ENCODE measurements around the gene NAT8. TPM values are rescaled to one million over a fixed set of nuclear protein-coding genes. Genes with fewer than 3 reads are reported as not detected.
"Not testable (repeated sequence)": the region's sequence is repeated elsewhere in the genome, so short reads cannot be mapped to it uniquely, and the experiment has no call there.

NAT8 gene
- total and polyA plus RNA-seq, 2 donors (not counting 1 experiment from before 2014, with no cell fraction given), result not detected

DNA sequence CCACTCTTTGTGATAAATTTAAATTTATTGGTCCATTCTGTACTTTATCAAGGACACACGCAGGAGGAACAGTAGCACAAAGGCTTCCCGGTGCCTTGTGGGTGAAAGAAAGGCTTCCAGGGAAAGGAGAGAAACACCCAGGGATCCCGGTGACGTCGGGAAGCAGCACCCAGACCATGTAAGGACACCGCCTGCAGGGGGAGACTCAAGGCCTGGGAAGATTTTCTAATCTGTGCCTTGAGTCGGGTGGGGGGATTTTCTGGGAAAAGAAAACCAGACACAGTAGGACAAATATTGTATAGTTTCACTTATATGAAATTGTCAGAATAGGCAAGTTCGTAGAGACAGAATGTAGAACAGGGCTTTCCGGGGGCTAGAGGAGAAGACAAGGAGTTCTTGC is 17.6 kb downstream of the NAT8 start:
- H3K36me3 ChIP-seq (ENCODE audit: control insufficient read depth, insufficient read depth, low read length); H3K27me3 ChIP-seq (ENCODE audit: control insufficient read depth, insufficient read depth, low read length); H3K79me2 ChIP-seq (ENCODE audit: control insufficient read depth, insufficient read depth, low read length); H3K9ac ChIP-seq (ENCODE audit: insufficient read depth, low read length); H3K4me3 ChIP-seq (replicated peaks in 1 of 4; ENCODE audit: control extremely low read depth in 1 of 4, insufficient read depth in 1 of 4, low read depth in 3 of 4, low read length in 4 of 4); DNase-seq (ENCODE audit: low read depth in 2 of 2); H4K20me1 ChIP-seq (ENCODE audit: control insufficient read depth, extremely low read depth, insufficient read depth, low read length); H3K4me2 ChIP-seq (ENCODE audit: extremely low read depth, insufficient read depth, low read length); H3K27ac ChIP-seq (ENCODE audit: insufficient read depth, low read length); H3K4me1 ChIP-seq (ENCODE audit: control insufficient read depth, extremely low read depth, insufficient read depth, low read length); H2AFZ ChIP-seq (ENCODE audit: low read length); H3K9me3 ChIP-seq (ENCODE audit: control insufficient read depth, insufficient read depth, low read depth, low read length): not testable (repeated sequence)

DNA sequence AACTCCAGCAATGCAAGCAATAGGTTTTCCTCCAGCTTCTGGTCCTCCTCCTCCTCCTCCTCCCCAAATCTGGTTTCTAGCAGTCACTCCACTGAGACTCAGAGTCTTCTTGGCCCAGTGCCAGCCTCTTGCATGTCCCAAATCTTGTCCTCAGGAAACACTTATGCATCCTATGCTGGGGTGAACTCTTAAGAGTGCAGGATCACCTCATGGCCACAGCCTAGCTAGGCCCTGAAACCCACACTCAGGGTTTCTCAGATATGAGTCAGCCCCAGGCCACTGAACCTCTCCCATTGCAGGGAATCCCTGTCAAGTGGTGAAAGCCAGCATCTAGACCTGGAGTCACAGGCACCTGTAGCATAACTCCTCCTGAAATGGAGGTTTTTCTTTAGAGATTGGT is 18.2 kb downstream of the NAT8 start:
- H3K79me2 ChIP-seq (ENCODE audit: control insufficient read depth, insufficient read depth, low read length); H3K27ac ChIP-seq (ENCODE audit: insufficient read depth, low read length); H3K36me3 ChIP-seq (ENCODE audit: control insufficient read depth, insufficient read depth, low read length); H3K9me3 ChIP-seq (ENCODE audit: control insufficient read depth, insufficient read depth, low read depth, low read length); H3K27me3 ChIP-seq (ENCODE audit: control insufficient read depth, insufficient read depth, low read length); H3K9ac ChIP-seq (ENCODE audit: insufficient read depth, low read length); H3K4me2 ChIP-seq (ENCODE audit: extremely low read depth, insufficient read depth, low read length); H3K4me1 ChIP-seq (ENCODE audit: control insufficient read depth, extremely low read depth, insufficient read depth, low read length); DNase-seq (ENCODE audit: low read depth in 2 of 2); H3K4me3 ChIP-seq (replicated peaks in 1 of 4; ENCODE audit: control extremely low read depth in 1 of 4, insufficient read depth in 1 of 4, low read depth in 3 of 4, low read length in 4 of 4); H4K20me1 ChIP-seq (ENCODE audit: control insufficient read depth, extremely low read depth, insufficient read depth, low read length); H2AFZ ChIP-seq (ENCODE audit: low read length): not testable (repeated sequence)

DNA sequence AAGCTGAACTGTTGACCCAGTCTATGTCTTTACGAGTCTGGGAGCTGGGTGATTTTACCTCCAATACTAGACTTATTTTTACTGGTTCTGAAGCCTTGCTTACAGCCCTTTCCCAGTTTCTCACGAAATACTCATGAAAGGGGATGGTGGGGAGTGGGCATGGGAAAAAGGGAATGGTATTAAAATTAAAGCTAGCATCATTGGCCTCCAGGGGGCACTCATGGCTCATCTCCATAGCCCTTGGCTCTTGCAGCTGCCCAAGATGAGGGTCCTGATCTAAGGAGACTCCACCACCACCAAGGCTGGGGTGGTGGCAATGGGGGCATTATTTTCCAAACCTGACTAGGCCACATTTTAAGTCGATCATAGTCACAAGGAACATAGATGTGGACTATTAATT is 22.3 kb downstream of the NAT8 start:
- H4K20me1 ChIP-seq (ENCODE audit: control insufficient read depth, extremely low read depth, insufficient read depth, low read length); H3K9me3 ChIP-seq (ENCODE audit: control insufficient read depth, insufficient read depth, low read depth, low read length); H3K9ac ChIP-seq (ENCODE audit: insufficient read depth, low read length); H3K27ac ChIP-seq (ENCODE audit: insufficient read depth, low read length); H3K4me2 ChIP-seq (ENCODE audit: extremely low read depth, insufficient read depth, low read length); H3K79me2 ChIP-seq (ENCODE audit: control insufficient read depth, insufficient read depth, low read length); H3K36me3 ChIP-seq (ENCODE audit: control insufficient read depth, insufficient read depth, low read length); DNase-seq (ENCODE audit: low read depth in 2 of 2); H3K4me3 ChIP-seq (replicated peaks in 1 of 4; ENCODE audit: control extremely low read depth in 1 of 4, insufficient read depth in 1 of 4, low read depth in 3 of 4, low read length in 4 of 4); H3K4me1 ChIP-seq (ENCODE audit: control insufficient read depth, extremely low read depth, insufficient read depth, low read length); H3K27me3 ChIP-seq (ENCODE audit: control insufficient read depth, insufficient read depth, low read length); H2AFZ ChIP-seq (ENCODE audit: low read length): not testable (repeated sequence)
- TF ChIP-seq, protein P1, sequence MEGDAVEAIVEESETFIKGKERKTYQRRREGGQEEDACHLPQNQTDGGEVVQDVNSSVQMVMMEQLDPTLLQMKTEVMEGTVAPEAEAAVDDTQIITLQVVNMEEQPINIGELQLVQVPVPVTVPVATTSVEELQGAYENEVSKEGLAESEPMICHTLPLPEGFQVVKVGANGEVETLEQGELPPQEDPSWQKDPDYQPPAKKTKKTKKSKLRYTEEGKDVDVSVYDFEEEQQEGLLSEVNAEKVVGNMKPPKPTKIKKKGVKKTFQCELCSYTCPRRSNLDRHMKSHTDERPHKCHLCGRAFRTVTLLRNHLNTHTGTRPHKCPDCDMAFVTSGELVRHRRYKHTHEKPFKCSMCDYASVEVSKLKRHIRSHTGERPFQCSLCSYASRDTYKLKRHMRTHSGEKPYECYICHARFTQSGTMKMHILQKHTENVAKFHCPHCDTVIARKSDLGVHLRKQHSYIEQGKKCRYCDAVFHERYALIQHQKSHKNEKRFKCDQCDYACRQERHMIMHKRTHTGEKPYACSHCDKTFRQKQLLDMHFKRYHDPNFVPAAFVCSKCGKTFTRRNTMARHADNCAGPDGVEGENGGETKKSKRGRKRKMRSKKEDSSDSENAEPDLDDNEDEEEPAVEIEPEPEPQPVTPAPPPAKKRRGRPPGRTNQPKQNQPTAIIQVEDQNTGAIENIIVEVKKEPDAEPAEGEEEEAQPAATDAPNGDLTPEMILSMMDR (conservative IDR thresholded peaks at IDR 0.05 in 1 of 2, IDR thresholded peaks at IDR 0.05 in 1 of 2; ENCODE audit: low read depth in 1 of 2, low read length in 2 of 2), result peak in 1 of 2 donors; percentile 5

DNA sequence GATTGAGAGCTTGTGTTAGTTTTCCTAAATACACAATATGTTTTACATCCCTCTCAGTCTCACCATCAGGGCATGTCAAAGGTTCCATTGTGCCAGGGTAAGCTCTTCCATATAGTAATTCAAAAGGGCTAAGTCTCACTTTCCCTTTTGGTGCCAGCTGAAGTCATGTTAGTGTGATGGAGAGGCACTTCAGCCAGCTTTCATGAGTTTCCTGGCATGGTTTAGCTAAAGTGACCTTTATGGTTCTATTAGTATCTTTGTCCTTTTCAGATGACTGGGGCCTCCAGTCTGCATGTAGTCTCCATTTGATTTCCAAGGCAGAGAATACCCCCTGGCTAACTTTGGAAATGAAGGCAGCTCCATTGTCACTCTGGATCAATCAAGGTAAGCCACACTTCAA is 27.2 kb downstream of the NAT8 start:
- Histone ChIP-seq H3K36me3 (ENCODE audit: control insufficient read depth, insufficient read depth, low read length) (no peaks in the 10 kb centered on the region), H2AFZ (ENCODE audit: low read length) (no peak overlapping the region), H3K9ac (ENCODE audit: insufficient read depth, low read length) (no peak overlapping the region), H3K4me2 (ENCODE audit: extremely low read depth, insufficient read depth, low read length) (no peak overlapping the region), H3K4me3 (replicated peaks in 1 of 4; ENCODE audit: control extremely low read depth in 1 of 4, insufficient read depth in 1 of 4, low read depth in 3 of 4, low read length in 4 of 4) (no peak overlapping the region), H3K79me2 (ENCODE audit: control insufficient read depth, insufficient read depth, low read length) (no peaks in the 10 kb centered on the region), H3K9me3 (ENCODE audit: control insufficient read depth, insufficient read depth, low read depth, low read length) (no peaks in the 10 kb centered on the region), H4K20me1 (ENCODE audit: control insufficient read depth, extremely low read depth, insufficient read depth, low read length) (no peaks in the 10 kb centered on the region), H3K4me1 (ENCODE audit: control insufficient read depth, extremely low read depth, insufficient read depth, low read length) (no peaks in the 10 kb centered on the region), H3K27ac (ENCODE audit: insufficient read depth, low read length) (no peak overlapping the region), H3K27me3 (ENCODE audit: control insufficient read depth, insufficient read depth, low read length) (no peaks in the 10 kb centered on the region)
- TF ChIP-seq, protein P1 (conservative IDR thresholded peaks at IDR 0.05 in 1 of 2, IDR thresholded peaks at IDR 0.05 in 1 of 2; ENCODE audit: low read depth in 1 of 2, low read length in 2 of 2), result no peak
- no peak for TF ChIP-seq EZH2 (IDR thresholded peaks at IDR 0.05; ENCODE audit: low read length, missing control alignments)
- DNase-seq (ENCODE audit: low read depth in 2 of 2), result no peak

All from fibroblast of lung (primary cell).